ENCODE data around the gene OSBP2. TPM values are rescaled to one million over a fixed set of nuclear protein-coding genes. Genes with fewer than 3 reads are reported as not detected.
"Not testable (repeated sequence)": the region's sequence is repeated elsewhere in the genome, so short reads cannot be mapped to it uniquely, and the experiment has no call there.

OSBP2 gene
- total and polyA plus RNA-seq, 5 donors = 4.1 to 12.3 (median 7.8) TPM

DNA sequence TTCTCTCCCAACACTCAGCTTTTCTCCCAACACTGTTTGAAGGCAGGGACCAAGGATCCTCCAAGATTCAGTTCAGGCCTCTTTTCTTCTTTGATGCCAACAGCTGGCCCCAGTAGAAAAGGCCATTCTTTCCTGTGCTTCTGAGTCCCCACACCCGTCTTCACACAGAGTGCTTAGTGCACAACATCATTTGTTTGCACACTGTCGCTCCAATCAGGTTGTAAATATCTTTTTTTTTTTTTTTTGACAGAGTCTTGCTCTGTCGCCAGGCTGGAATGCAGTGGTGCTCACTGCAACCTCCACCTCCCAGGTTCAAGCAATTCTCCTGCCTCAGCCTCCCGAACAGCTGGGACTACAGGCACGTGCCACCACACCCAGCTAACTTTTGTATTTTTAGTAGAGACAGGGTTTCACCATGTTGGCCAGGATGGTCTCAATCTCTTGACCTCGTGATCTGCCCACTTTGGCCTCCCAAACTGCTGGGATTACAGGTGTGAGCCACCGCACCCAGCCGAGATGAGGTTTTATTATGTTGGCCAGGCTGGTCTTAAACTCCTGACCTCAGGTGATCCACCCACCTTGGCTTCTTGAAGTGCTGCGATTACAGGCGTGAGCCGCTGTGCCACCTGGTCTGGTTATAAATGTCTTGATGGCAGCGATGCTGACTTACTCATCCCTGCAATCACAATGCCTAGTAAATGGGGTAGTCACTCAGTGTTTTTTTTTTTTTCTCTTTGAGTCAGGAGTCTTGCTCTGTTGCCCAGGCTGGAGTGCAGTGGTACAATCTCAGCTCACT is 14.6 kb upstream of the OSBP2 start:
- H3K27ac ChIP-seq (ENCODE audit: low read length); DNase-seq; H3K4me1 ChIP-seq (ENCODE audit: control insufficient read depth, insufficient read depth, low read length); H3K9me3 ChIP-seq (ENCODE audit: control insufficient read depth, low read length); H3K4me3 ChIP-seq (ENCODE audit: low read length); H3K27me3 ChIP-seq (ENCODE audit: control insufficient read depth, insufficient read depth); ATAC-seq; intact Hi-C loops (cut with DNase I): not testable (repeated sequence)
- 85% methylated on average over 12 of the region's 12 CpGs for WGBS

DNA sequence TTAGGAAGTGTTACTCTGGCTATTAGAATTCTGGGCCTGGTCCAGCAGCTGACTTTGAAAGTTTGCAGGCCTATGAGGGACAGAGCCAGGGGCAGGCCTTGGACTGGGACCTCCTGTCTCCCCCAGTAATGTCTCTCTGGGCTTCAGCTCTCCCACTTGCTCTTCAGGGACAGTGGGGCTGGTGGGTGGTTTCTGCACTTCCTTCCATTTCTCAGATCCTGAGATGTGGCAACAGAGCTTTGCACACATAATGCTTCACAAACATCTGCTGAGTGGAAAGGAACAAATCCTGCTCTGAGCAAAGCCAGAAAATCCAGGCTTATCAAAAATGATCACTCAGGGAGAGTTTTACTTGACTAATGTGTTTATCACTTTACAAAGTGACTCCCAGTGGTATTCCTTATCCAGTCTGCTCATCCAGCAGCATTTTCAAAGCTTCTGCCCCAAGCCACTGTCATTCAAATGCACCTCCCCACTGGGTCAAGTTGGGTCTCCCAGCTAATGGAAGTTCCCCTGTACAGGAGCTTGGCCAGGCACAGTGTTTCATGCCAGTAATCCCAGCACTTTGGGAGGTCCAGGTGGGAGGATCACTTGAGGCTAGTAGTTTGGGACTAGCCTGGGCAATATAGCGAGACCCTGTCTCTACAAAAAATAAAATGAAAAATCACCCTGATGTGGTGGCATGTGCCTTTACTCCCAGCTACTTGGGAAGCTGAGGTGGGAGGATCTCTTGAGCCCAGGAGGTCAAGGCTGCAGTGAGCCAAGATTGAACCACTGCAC is 13.5 kb upstream of the OSBP2 start:
- peaks cover 1% of the 10 kb centered on the region for H3K4me1 ChIP-seq (ENCODE audit: control insufficient read depth, insufficient read depth, low read length)
- intact Hi-C loops (cut with DNase I) = no loop called here
- no peaks in the 10 kb centered on the region for H3K9me3 ChIP-seq (ENCODE audit: control insufficient read depth, low read length)
- H3K27me3 ChIP-seq (ENCODE audit: control insufficient read depth, insufficient read depth) = no peaks in the 10 kb centered on the region
- no peak overlapping the region for H3K27ac ChIP-seq (ENCODE audit: low read length)
- ATAC-seq = peak in 1 of 2 donors; percentile 19
- DNase-seq = no peak
- 96% methylated on average over 1 of the region's 1 CpG for WGBS
- no peak overlapping the region for H3K4me3 ChIP-seq (ENCODE audit: low read length)

DNA sequence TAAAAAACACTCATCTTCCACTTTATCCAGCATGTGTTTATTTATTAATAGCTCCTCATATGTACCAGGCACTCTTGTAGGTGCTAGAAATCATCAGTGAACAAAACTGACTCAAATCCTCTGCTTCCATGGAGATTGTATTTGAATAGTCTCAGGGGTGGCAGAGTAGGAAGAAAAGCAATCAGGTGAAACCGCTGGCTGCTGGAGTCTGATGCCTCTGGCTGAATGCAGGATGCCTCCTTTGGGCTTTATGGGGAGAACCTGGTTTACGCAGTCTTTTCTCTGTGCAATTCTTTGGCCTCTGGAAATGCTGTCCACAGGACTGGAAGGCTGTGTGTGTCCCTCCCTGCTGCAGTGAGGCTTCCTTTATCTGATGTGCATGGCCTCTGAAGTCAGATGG is 12.8 kb upstream of the OSBP2 start:
- Histone ChIP-seq H3K27ac (ENCODE audit: low read length) (no peak overlapping the region), H3K27me3 (ENCODE audit: control insufficient read depth, insufficient read depth) (no peaks in the 10 kb centered on the region), H3K4me3 (ENCODE audit: low read length) (no peak overlapping the region), H3K9me3 (ENCODE audit: control insufficient read depth, low read length) (no peaks in the 10 kb centered on the region), H3K4me1 (ENCODE audit: control insufficient read depth, insufficient read depth, low read length) (peaks cover 1% of the 10 kb centered on the region)
- WGBS = 81% methylated on average over 2 of the region's 2 CpGs
- DNase-seq (no peak), ATAC-seq (no peak)
- intact Hi-C loops (cut with DNase I) = no loop called here

GRCh38 chr22:30685178-30685577 is 9.5 kb upstream of the OSBP2 start:
- DNase-seq (no peak), ATAC-seq (no peak)
- 85% methylated on average over 7 of the region's 7 CpGs for WGBS
- H3K27ac ChIP-seq (ENCODE audit: low read length) = no peak overlapping the region
- no peaks in the 10 kb centered on the region for H3K27me3 ChIP-seq (ENCODE audit: control insufficient read depth, insufficient read depth)
- no peak overlapping the region for H3K4me3 ChIP-seq (ENCODE audit: low read length)
- peaks cover 1% of the 10 kb centered on the region for H3K4me1 ChIP-seq (ENCODE audit: control insufficient read depth, insufficient read depth, low read length)
- intact Hi-C loops (cut with DNase I) = no loop called here
- H3K9me3 ChIP-seq (ENCODE audit: control insufficient read depth, low read length) = no peaks in the 10 kb centered on the region

DNA sequence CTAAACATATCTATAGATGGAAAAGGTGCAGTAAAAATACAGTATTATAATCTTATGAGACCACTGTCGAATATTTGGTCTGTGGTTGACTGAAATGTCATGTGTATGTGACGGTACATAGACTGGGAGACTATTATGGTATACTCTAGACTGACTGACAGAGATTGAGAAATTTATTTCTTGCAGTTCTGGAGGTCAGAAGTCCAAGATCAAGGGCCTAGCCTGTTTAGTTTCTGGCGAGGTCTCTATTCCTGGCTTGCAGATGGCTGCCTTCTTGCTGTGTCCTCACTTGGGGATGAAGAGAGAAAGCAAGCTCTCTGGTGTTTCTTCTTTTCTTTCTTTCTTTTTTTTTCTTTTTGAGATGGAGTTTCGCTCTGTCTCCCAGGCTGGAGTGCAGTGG is 7.3 kb upstream of the OSBP2 start:
- Histone ChIP-seq H3K9me3 (ENCODE audit: control insufficient read depth, low read length) (no peaks in the 10 kb centered on the region), H3K27me3 (ENCODE audit: control insufficient read depth, insufficient read depth) (no peaks in the 10 kb centered on the region), H3K4me1 (ENCODE audit: control insufficient read depth, insufficient read depth, low read length) (no peaks in the 10 kb centered on the region), H3K4me3 (ENCODE audit: low read length) (no peak overlapping the region), H3K27ac (ENCODE audit: low read length) (no peak overlapping the region)
- ATAC-seq (no peak), DNase-seq (no peak)
- WGBS = 89% methylated on average over 4 of the region's 4 CpGs
- intact Hi-C loops (cut with DNase I) = no loop called here

DNA sequence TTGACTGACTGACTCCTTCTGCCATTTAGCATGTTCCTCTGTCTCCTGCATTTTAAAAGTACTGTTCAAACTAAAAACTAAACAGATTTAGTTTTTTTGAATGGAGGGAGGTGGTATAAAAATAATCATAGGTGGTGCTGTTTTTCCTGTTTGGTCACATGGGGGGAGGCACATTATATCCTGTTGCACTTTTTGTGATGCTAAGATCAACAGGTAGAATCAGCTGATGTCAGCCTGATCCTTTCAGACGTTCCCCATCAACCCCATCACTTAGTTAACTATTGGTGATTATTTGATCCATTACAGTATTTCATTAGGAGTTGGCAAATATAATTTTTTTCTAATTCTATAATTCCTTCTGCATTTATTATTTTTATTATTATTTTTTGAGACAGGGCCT is 5.1 kb upstream of the OSBP2 start:
- 55% methylated on average over 1 of the region's 1 CpG for WGBS
- DNase-seq (no peak), ATAC-seq (no peak)
- Histone ChIP-seq H3K9me3 (ENCODE audit: control insufficient read depth, low read length) (no peaks in the 10 kb centered on the region), H3K27ac (ENCODE audit: low read length) (no peak overlapping the region), H3K4me3 (ENCODE audit: low read length) (no peak overlapping the region), H3K27me3 (ENCODE audit: control insufficient read depth, insufficient read depth) (no peaks in the 10 kb centered on the region), H3K4me1 (ENCODE audit: control insufficient read depth, insufficient read depth, low read length) (no peaks in the 10 kb centered on the region)
- intact Hi-C loops (cut with DNase I) = loop anchor here in 1 of 4 donors (10.0 kb wide), 2 partner anchors 45 to 65 kb away; no protein-coding TSS in a partner anchor

DNA sequence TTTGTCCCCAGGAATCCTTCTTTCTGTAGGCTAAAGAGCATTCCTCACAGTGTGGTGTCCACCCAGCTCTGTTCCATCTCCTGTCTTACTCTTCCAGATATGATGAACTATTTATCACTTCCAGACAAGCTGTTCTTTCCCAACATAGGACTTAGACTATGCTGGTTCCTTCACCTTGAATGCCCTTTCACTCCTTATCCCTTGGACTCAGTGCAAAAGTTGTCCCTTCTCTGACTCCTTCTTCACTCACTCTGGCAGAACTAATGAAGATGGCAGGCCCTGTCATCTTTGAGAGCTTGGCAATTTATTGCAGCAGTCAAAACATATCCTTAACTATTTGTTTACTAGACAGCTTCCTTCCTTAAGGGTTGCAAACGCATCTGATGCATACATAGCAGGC is 3.5 kb upstream of the OSBP2 start:
- Histone ChIP-seq H3K27ac (ENCODE audit: low read length) (no peak overlapping the region), H3K27me3 (ENCODE audit: control insufficient read depth, insufficient read depth) (no peaks in the 10 kb centered on the region), H3K4me3 (ENCODE audit: low read length) (no peak overlapping the region), H3K4me1 (ENCODE audit: control insufficient read depth, insufficient read depth, low read length) (no peaks in the 10 kb centered on the region), H3K9me3 (ENCODE audit: control insufficient read depth, low read length) (no peaks in the 10 kb centered on the region)
- intact Hi-C loops (cut with DNase I) = loop anchor here in 1 of 4 donors (10.0 kb wide), 2 partner anchors 46 to 64 kb away; no protein-coding TSS in a partner anchor
- WGBS = 69% methylated on average over 1 of the region's 1 CpG
- ATAC-seq = no peak
- no peak for DNase-seq

DNA sequence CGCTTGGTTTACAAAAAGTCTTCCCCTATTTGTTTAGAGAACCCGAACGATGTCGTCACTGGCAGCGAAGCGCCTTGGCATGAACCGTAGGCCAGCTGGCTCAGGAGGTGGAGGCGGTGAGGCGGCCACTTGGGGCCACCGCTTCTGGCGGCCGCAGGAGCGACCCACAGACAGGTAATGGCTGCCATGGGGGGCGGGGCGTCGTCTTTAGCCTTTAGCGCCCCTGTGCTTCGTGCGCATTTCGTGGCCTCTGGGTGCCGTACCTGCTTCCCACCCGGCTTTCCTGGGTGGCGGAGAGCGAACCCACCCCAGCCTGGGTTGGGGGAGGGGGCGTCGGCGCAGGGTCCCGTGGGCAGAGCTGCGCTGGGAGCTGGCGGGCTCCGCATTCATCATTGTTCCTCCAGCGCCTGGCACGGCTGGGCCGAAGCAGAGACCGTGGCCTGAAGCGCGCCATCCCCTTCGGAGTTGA is 469 bp upstream of the OSBP2 start:
- peak overlapping the region; percentile 63 for H3K27ac ChIP-seq (ENCODE audit: low read length)
- no peaks in the 10 kb centered on the region for H3K9me3 ChIP-seq (ENCODE audit: control insufficient read depth, low read length)
- H3K4me3 ChIP-seq (ENCODE audit: low read length) = peak overlapping the region; percentile 42
- ATAC-seq (peak; percentile 53 to 65), DNase-seq (peak; percentile 22 to 74 (median 72))
- H3K4me1 ChIP-seq (ENCODE audit: control insufficient read depth, insufficient read depth, low read length) = no peaks in the 10 kb centered on the region
- H3K27me3 ChIP-seq (ENCODE audit: control insufficient read depth, insufficient read depth) = no peaks in the 10 kb centered on the region
- WGBS = 1% methylated on average over 37 of the region's 38 CpGs
- intact Hi-C loops (cut with DNase I) = loop anchor here in 1 of 4 donors (10.0 kb wide), 2 partner anchors 49 to 61 kb away; no protein-coding TSS in a partner anchor

- ATAC-seq = peak in 1 of 2 donors; percentile 41
- H3K9me3 ChIP-seq (ENCODE audit: control insufficient read depth, low read length) = no peaks in the 10 kb centered on the region
- H3K4me3 ChIP-seq (ENCODE audit: low read length) = peak overlapping the region; percentile 42
- intact Hi-C loops (cut with DNase I) = loop anchor here in 1 of 4 donors (10.0 kb wide), 2 partner anchors 51 to 59 kb away; no protein-coding TSS in a partner anchor
- peak in 1 of 3 donors; percentile 61 for DNase-seq
- no peaks in the 10 kb centered on the region for H3K27me3 ChIP-seq (ENCODE audit: control insufficient read depth, insufficient read depth)
- no peak overlapping the region for H3K27ac ChIP-seq (ENCODE audit: low read length)
- 59% methylated on average over 15 of the region's 15 CpGs for WGBS
- H3K4me1 ChIP-seq (ENCODE audit: control insufficient read depth, insufficient read depth, low read length) = no peaks in the 10 kb centered on the region
Observed at GRCh38 chr22:30695351-30695851, 727 bp downstream of the OSBP2 start.

DNA sequence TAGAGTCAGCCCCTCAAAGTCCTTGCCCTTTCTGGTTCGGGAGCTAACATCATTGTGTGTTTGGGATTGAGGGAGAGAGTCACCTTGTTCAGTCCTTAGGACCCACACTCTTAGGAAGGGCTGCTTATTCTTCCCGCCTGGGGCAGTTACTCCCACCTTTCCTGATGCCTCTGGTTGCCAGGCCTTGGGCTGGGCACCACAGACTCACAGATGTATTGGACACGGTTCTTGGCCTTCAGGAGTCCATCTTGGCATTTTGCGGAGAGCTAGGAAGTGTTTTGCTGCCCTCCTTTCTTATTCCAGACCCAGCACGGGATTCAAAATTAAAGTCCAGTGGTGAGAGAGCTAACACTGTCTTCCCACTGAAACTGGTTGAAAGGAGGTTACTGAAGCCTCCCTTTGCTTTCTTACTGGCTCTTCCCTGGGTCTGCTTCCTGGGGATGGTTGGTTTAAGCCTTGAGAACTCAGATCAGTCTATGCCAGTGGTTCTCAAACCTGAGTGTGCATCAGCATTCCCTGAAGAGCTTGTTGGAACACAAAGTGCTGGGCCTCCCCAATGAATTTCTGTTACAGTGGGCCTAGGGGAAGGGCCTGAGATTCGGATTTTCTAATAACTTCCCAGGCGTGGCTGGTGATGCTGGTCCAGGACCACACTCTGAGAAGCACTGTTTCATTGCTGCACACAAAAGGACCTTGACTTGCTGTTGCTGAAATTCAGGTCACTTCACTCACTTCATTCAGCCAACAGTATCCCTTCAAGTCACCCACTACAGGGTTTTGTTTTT is 1.4 kb downstream of the OSBP2 start:
- Histone ChIP-seq H3K27me3 (ENCODE audit: control insufficient read depth, insufficient read depth) (no peaks in the 10 kb centered on the region), H3K4me1 (ENCODE audit: control insufficient read depth, insufficient read depth, low read length) (no peaks in the 10 kb centered on the region), H3K4me3 (ENCODE audit: low read length) (no peak overlapping the region), H3K27ac (ENCODE audit: low read length) (no peak overlapping the region), H3K9me3 (ENCODE audit: control insufficient read depth, low read length) (no peaks in the 10 kb centered on the region)
- intact Hi-C loops (cut with DNase I) = loop anchor here in 1 of 4 donors (10.0 kb wide), 2 partner anchors 51 to 59 kb away; no protein-coding TSS in a partner anchor
- ATAC-seq (no peak), DNase-seq (no peak)
- WGBS = 88% methylated on average over 7 of the region's 7 CpGs

Measured in right cardiac atrium (tissue), 5 donors.